Measurements from ENCODE around the gene NDST4. TPM values are rescaled to one million over a fixed set of nuclear protein-coding genes. Genes with fewer than 3 reads are reported as not detected.

The NDST4 gene
- total RNA-seq, 1 donor from 2014 or later = not detected

GRCh38 chr4:114780205-114780604 is 333.2 kb downstream of the NDST4 start:
- Mint-ChIP-seq H3K27me3 (ENCODE audit: unreplicated experiment) (peaks cover 2% of the 10 kb centered on the region), H3K4me3 (ENCODE audit: unreplicated experiment) (no peak overlapping the region), H3K9me3 (ENCODE audit: unreplicated experiment) (no peaks in the 10 kb centered on the region), H3K27ac (ENCODE audit: unreplicated experiment) (no peak overlapping the region), H3K4me1 (ENCODE audit: unreplicated experiment) (peaks cover 5% of the 10 kb centered on the region), H3K36me3 (ENCODE audit: low read depth, unreplicated experiment) (no peaks in the 10 kb centered on the region)
- TF ChIP-seq CTCF (IDR thresholded peaks at IDR 0.05; ENCODE audit: unreplicated experiment) = no peak
- DNase-seq (ENCODE audit: low spot score) = peak; percentile 25

All from endothelial cell (in vitro differentiated cells).